KOPT-K1 (cell line): ENCODE measurements around the gene ROR1.

Experiments used
- H3K27ac ChIP-seq: fragments of 200-600 bp; sonication (generic); 2 replicates; pipeline ENCODE4 v1.5.1; 2016; ENCODE audit warnings: antibody characterized with exemption, mild to moderate bottlenecking, low read depth, low read length; ENCODE audit not compliant: poor library complexity, severe bottlenecking
- H3K36me3 ChIP-seq: fragments of 200-600 bp; sonication (generic); 2 replicates; pipeline ENCODE4 v1.5.1; 2017; ENCODE audit warnings: antibody characterized with exemption, mild to moderate bottlenecking, low read length, moderate library complexity; ENCODE audit not compliant: insufficient read depth
- H3K9me3 ChIP-seq: fragments of 200-600 bp; sonication (generic); 2 replicates; pipeline ENCODE4 v1.5.1; 2017; ENCODE audit warnings: antibody characterized with exemption, low read length, mild to moderate bottlenecking; ENCODE audit not compliant: insufficient read depth, poor library complexity, severe bottlenecking

ROR1 gene

DNA sequence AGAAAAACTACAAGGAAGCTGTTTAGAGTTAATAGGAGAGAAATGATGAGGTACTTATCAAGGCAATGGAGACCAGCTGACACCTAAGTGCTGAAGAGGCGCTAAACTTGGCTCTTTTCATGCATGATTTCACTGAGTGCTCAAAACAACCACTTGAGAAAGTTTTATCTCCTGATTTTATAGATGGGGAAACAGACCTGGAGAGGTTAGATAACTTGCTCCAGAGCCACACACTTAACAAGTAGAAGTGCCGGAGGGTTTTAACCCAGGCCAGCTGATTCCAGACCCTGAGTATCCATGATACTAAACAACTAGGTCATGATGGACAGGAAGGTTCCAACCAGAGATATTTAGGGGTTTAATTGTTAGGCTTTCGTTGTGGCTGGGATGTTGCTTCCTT lies 455.5 kb downstream of the ROR1 start:
- no peak overlapping the region for H3K27ac ChIP-seq
- H3K9me3 ChIP-seq = no peaks in the 10 kb centered on the region
- H3K36me3 ChIP-seq = no peaks in the 10 kb centered on the region
